GM12878 (cell line): Measurements from ENCODE around the gene MRPL23. TPM values are rescaled to one million over a fixed set of nuclear protein-coding genes. Genes with fewer than 3 reads are reported as not detected.

Experiments
- ATAC-seq: fragments of 200-7000 bp; cut with Tn5 transposase; 3 replicates; pipeline ENCODE4 v1.9.1; 2020; ENCODE audit warnings: mild to moderate bottlenecking, moderate library complexity
- BruUV-seq: library from RNA; stranded (reverse); fragments of 400-500 nt; replicated peaks from 2 replicates; lab custom pipeline; 2021; lab: Mats Ljungman, UMichigan
- CTCF ChIA-PET: fragments of 300-600 bp; sonication (Branson Sonifier 250); formaldehyde crosslinking; extraction: SDS; loops from one replicate; lab custom pipeline; 2021; ENCODE audit warnings: inconsistent platforms; lab: Yijun Ruan, JAX
- POLR2A ChIA-PET: fragments of 350-600 bp; formaldehyde crosslinking; extraction: SDS; loops from one replicate; lab custom pipeline; 2021; ENCODE audit warnings: inconsistent platforms; lab: Charles Lee
- RAD21 ChIA-PET: fragments of 300-600 bp; sonication (Branson Sonifier 250); formaldehyde crosslinking; loops from one replicate; lab custom pipeline; 2023; ENCODE audit warnings: antibody characterized with exemption; ENCODE audit not compliant: unreplicated experiment; lab: Charles Lee
- SMC1A ChIA-PET: fragments of 300-600 bp; sonication (Branson Sonifier 250); formaldehyde crosslinking; loops from one replicate; lab custom pipeline; 2023; ENCODE audit not compliant: unreplicated experiment, uncharacterized antibody; lab: Charles Lee
- DNase-seq: peaks from one replicate; pipeline ENCODE4 v3.0.0-alpha.2; 2011; ENCODE audit warnings: low read depth, low spot score
- FAIRE-seq: peaks from 3 replicates; lab custom pipeline; 2011; peaks lifted over from hg19 to GRCh38; lab: Jason Lieb, UNC
- H2AFZ ChIP-seq: 2 replicates; pipeline ENCODE4 v1.6.0; 2011; ENCODE audit warnings: low read depth, low read length, control low read depth; ENCODE audit not compliant: control insufficient read depth
- H3K27ac ChIP-seq: 2 replicates; pipeline ENCODE4 v1.5.1; 2011; ENCODE audit warnings: control low read depth; ENCODE audit not compliant: control insufficient read depth, insufficient read depth
- H3K27me3 ChIP-seq, 2 experiments: replicated peaks in 1 of 2; 2 replicates each; pipeline versions ENCODE4 v1.6.0 to v1.6.1; 2011; ENCODE audit warnings: low read length in 1 of 2; ENCODE audit not compliant: control insufficient read depth in 2 of 2, insufficient read depth in 2 of 2
- H3K36me3 ChIP-seq, 2 experiments: 2 replicates each; pipeline ENCODE4 v1.5.1; 2011; ENCODE audit warnings: low read length in 1 of 2; ENCODE audit not compliant: control insufficient read depth in 2 of 2, insufficient read depth in 2 of 2
- H3K4me1 ChIP-seq: 2 replicates; pipeline ENCODE4 v1.6.1; 2011; ENCODE audit warnings: mild to moderate bottlenecking, low read length, moderate library complexity, mixed read lengths; ENCODE audit not compliant: control insufficient read depth, insufficient read depth
- H3K4me2 ChIP-seq: 2 replicates; pipeline ENCODE4 v1.6.0; 2011; ENCODE audit warnings: control low read depth; ENCODE audit not compliant: control insufficient read depth, insufficient read depth
- H3K4me3 ChIP-seq: fragments of 200-600 bp; sonication (generic); 2 replicates; pipeline ENCODE4 v1.5.1; 2016
- H3K79me2 ChIP-seq: 2 replicates; pipeline ENCODE4 v1.6.0; 2011; ENCODE audit warnings: low read length; ENCODE audit not compliant: control insufficient read depth, insufficient read depth
- H3K9ac ChIP-seq: 2 replicates; pipeline ENCODE4 v1.8.0; 2011; ENCODE audit warnings: low read length, control low read depth, mixed read lengths; ENCODE audit not compliant: control insufficient read depth, insufficient read depth
- H3K9me3 ChIP-seq: replicated peaks from 3 replicates; pipeline ENCODE4 v1.5.1; 2011; ENCODE audit warnings: mild to moderate bottlenecking, low read length; ENCODE audit not compliant: control insufficient read depth, insufficient read depth
- H4K20me1 ChIP-seq: 2 replicates; pipeline ENCODE4 v1.6.0; 2011; ENCODE audit not compliant: control insufficient read depth, insufficient read depth
- DPF2 ChIP-seq: fragments of 450-650 bp; IDR thresholded peaks from 2 replicates; pipeline ENCODE4 v1.6.1; 2017; ENCODE audit warnings: mild to moderate bottlenecking
- RAD51 ChIP-seq: fragments of 450-650 bp; IDR thresholded peaks from 2 replicates; pipeline ENCODE4 v1.6.1; 2016; ENCODE audit warnings: moderate library complexity, mild to moderate bottlenecking, inconsistent platforms
- SREBF2 ChIP-seq: IDR thresholded peaks from 2 replicates; pipeline ENCODE4 v1.6.1; 2012; ENCODE audit warnings: mild to moderate bottlenecking, low read length
- WGBS: methylation state at CpG from one replicate; pipeline ENCODE4 v1.1.6; 2016; ENCODE audit warnings: low lambda C conversion rate; ENCODE audit not compliant: insufficient replicate concordance, insufficient coverage; ENCODE audit errors: missing lambda C conversion rate; 5-methylcytosine and 5-hydroxymethylcytosine counted together
- in situ Hi-C: fragments of 300-500 bp; cut with MboI; formaldehyde crosslinking; loops from 9 replicates; pipeline ENCODE4 v1.14.3; 2018; ENCODE audit warnings: mixed read lengths
- intact Hi-C: fragments of 100-400 bp; cut with micrococcal nuclease; formaldehyde crosslinking; loops from one replicate; pipeline ENCODE4 v1.14.2; 2022; ENCODE audit not compliant: unreplicated experiment
- polyA plus RNA-seq, 11 experiments: library from polyadenylated mRNA; depleted of rRNA in 4 of 11; unstranded in 6 of 11; stranded (reverse) in 5 of 11; fragments of >200 nt; fragmentation: Nextera tagmentation in 4 of 11; fragmentation: Illumina TruSeq in 1 of 11; extraction: Ambion mirVana in 4 of 11; extraction: Trizol in 1 of 11; gene quantifications; 1 replicate in 1 of 11; 2 replicates in 10 of 11; pipeline versions ENCODE4 v1.2.1 to v1.2.3, GENCODE V29; 2011 to 2016; ENCODE audit warnings: inconsistent platforms in 2 of 11, missing spikeins in 2 of 11, low read depth in 1 of 11
- total RNA-seq, 4 experiments: library from RNA; depleted of rRNA in 3 of 4; stranded (reverse); fragments of >200 nt in 3 of 4; fragmentation: Illumina TruSeq in 1 of 4; extraction: Trizol in 1 of 4; gene quantifications; 2 replicates each; pipeline versions ENCODE4 v1.2.1 to v1.2.3, GENCODE V29; 2013 to 2021
- TF ChIP-seq, protein P1 (sequence below): fragments of 450-650 bp; IDR thresholded peaks from 2 replicates; pipeline ENCODE4 v1.6.1; 2017; ENCODE audit warnings: mild to moderate bottlenecking, moderate library complexity
- TF ChIP-seq, protein P2 (sequence below): IDR thresholded peaks from 2 replicates; pipeline ENCODE4 v1.6.1; 2012; ENCODE audit warnings: low read depth, low read length, improper control_type of control experiment
- TF ChIP-seq, protein P3 (sequence below): fragments of 450-650 bp; IDR thresholded peaks from 2 replicates; pipeline ENCODE4 v1.6.1; 2018; ENCODE audit warnings: borderline replicate concordance, mild to moderate bottlenecking; ENCODE audit not compliant: partially characterized antibody
- TF ChIP-seq, protein P4 (sequence below): fragments of 450-650 bp; conservative IDR thresholded peaks from 2 replicates; pipeline ENCODE4 v1.6.1; 2017; ENCODE audit warnings: mild to moderate bottlenecking, moderate library complexity
- TF ChIP-seq, protein P5 (sequence below): fragments of 150-350 bp; IDR thresholded peaks from 2 replicates; pipeline ENCODE4 v1.6.1; 2014; ENCODE audit warnings: mild to moderate bottlenecking, low read depth, low read length

MRPL23 gene
- total and polyA plus RNA-seq, 10 of the 15 experiments (the other 5 are each of a cell fraction or from before 2014, with no cell fraction given) = 1.6 to 207 (median 126) TPM

DNA sequence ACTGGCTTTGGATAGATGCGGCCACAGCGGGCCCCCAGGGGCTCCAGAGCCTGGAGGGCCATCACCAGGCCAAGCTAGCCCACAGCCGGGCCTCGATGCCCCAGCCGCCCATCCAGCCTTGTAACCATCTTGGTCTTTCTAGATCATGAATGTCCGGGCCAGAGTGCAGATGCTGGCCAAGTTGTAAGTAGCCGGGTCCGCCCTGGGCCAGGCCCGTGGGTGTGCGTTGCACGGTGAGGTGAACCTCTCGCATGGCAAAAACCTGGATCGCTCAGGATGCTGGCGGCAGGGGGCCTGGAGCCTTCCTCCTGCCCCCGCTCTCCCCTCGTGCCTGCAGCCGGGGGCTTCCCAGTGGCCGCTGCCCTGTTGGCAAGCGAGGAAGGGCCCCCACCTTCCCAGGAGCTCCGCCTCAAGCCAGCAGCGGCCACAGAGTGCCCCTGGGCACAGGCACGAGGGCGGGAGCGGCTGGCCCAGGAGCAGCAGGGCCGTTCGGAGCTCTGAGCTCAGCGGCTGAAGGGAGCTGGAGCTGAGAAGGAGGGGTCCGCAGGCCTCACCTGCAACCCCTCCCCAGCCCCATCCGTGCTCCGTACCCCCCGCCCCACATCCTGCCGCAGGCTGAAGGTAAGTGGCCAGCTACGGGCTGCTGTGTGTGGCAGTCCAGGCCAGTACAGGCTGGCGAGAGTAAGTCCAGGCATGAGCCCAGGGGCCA is 10.9 kb upstream of the MRPL23 start (continued):
- TF ChIP-seq, protein P1, sequence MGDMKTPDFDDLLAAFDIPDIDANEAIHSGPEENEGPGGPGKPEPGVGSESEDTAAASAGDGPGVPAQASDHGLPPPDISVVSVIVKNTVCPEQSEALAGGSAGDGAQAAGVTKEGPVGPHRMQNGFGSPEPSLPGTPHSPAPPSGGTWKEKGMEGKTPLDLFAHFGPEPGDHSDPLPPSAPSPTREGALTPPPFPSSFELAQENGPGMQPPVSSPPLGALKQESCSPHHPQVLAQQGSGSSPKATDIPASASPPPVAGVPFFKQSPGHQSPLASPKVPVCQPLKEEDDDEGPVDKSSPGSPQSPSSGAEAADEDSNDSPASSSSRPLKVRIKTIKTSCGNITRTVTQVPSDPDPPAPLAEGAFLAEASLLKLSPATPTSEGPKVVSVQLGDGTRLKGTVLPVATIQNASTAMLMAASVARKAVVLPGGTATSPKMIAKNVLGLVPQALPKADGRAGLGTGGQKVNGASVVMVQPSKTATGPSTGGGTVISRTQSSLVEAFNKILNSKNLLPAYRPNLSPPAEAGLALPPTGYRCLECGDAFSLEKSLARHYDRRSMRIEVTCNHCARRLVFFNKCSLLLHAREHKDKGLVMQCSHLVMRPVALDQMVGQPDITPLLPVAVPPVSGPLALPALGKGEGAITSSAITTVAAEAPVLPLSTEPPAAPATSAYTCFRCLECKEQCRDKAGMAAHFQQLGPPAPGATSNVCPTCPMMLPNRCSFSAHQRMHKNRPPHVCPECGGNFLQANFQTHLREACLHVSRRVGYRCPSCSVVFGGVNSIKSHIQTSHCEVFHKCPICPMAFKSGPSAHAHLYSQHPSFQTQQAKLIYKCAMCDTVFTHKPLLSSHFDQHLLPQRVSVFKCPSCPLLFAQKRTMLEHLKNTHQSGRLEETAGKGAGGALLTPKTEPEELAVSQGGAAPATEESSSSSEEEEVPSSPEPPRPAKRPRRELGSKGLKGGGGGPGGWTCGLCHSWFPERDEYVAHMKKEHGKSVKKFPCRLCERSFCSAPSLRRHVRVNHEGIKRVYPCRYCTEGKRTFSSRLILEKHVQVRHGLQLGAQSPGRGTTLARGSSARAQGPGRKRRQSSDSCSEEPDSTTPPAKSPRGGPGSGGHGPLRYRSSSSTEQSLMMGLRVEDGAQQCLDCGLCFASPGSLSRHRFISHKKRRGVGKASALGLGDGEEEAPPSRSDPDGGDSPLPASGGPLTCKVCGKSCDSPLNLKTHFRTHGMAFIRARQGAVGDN = no peak

DNA sequence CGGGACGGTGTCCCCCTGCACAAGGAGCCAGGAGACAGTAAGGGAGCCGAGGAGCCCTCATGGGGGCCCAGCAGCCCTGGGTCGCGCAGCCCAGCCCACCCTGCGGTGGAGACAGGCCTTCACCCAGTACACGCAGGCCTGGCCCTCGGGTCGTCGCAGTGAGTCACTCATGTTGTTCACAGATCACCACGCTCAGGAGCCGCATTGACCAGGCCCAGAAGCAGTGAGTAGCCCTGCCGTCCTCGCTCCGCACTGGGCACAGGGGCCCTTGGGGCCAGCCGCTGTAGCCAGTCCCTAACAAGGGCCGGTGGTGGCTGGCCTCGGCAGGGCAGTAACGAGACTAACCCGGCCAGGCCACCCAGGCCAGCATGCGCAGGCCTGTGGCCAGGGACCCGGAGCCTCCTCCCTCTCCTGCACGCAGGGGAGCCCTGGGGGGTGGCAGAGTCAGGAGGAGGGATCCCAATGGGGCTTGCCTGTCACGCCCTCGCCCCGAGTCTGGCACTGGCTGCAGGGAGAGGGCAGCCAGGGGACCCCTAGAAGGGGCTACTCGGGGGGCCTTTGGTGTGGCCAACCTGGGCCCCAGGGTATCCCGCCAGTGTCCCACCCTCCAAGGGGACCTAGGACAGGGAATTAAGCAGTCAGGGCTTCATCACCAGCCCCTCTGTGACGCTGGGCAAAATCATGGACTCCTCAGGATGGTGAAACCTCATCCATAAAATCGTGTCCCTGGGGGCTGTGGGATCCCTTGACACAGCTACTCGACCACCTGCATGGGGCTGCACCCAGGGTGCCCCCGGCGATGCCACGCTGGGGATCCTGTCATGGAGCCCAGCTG is 10.1 kb upstream of the MRPL23 start:
- POLR2A ChIA-PET = no interaction called here
- Histone ChIP-seq H3K4me3 (no peak overlapping the region), H3K27me3 (no peaks in the 10 kb centered on the region), H3K9ac (no peak overlapping the region), H3K27ac (no peak overlapping the region), H3K36me3 (no peaks in the 10 kb centered on the region), H3K9me3 (no peaks in the 10 kb centered on the region), H3K79me2 (no peaks in the 10 kb centered on the region), H4K20me1 (no peaks in the 10 kb centered on the region), H2AFZ (no peak overlapping the region), H3K4me2 (no peak overlapping the region), H3K4me1 (no peaks in the 10 kb centered on the region)
- no peak for DNase-seq
- SMC1A ChIA-PET = no interaction called here
- no peak for ATAC-seq
- CTCF ChIA-PET = no interaction called here
- 51% methylated on average over 34 of the region's 34 CpGs for WGBS
- in situ Hi-C loops (no loop called here), intact Hi-C loops (no loop called here)
- BruUV-seq = no TSS peak
- RAD21 ChIA-PET = no interaction called here
- no peak for FAIRE-seq
- TF ChIP-seq DPF2 (no peak), SREBF2 (no peak), RAD51 (no peak)
- TF ChIP-seq, protein P2, sequence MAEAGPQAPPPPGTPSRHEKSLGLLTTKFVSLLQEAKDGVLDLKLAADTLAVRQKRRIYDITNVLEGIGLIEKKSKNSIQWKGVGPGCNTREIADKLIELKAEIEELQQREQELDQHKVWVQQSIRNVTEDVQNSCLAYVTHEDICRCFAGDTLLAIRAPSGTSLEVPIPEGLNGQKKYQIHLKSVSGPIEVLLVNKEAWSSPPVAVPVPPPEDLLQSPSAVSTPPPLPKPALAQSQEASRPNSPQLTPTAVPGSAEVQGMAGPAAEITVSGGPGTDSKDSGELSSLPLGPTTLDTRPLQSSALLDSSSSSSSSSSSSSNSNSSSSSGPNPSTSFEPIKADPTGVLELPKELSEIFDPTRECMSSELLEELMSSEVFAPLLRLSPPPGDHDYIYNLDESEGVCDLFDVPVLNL = no peak
- TF ChIP-seq, protein P3, sequence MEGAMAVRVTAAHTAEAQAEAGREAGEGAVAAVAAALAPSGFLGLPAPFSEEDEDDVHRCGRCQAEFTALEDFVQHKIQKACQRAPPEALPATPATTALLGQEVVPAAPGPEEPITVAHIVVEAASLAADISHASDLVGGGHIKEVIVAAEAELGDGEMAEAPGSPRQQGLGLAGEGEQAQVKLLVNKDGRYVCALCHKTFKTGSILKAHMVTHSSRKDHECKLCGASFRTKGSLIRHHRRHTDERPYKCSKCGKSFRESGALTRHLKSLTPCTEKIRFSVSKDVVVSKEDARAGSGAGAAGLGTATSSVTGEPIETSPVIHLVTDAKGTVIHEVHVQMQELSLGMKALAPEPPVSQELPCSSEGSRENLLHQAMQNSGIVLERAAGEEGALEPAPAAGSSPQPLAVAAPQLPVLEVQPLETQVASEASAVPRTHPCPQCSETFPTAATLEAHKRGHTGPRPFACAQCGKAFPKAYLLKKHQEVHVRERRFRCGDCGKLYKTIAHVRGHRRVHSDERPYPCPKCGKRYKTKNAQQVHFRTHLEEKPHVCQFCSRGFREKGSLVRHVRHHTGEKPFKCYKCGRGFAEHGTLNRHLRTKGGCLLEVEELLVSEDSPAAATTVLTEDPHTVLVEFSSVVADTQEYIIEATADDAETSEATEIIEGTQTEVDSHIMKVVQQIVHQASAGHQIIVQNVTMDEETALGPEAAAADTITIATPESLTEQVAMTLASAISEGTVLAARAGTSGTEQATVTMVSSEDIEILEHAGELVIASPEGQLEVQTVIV = no peak
- TF ChIP-seq, protein P4, sequence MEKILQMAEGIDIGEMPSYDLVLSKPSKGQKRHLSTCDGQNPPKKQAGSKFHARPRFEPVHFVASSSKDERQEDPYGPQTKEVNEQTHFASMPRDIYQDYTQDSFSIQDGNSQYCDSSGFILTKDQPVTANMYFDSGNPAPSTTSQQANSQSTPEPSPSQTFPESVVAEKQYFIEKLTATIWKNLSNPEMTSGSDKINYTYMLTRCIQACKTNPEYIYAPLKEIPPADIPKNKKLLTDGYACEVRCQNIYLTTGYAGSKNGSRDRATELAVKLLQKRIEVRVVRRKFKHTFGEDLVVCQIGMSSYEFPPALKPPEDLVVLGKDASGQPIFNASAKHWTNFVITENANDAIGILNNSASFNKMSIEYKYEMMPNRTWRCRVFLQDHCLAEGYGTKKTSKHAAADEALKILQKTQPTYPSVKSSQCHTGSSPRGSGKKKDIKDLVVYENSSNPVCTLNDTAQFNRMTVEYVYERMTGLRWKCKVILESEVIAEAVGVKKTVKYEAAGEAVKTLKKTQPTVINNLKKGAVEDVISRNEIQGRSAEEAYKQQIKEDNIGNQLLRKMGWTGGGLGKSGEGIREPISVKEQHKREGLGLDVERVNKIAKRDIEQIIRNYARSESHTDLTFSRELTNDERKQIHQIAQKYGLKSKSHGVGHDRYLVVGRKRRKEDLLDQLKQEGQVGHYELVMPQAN = no peak
- TF ChIP-seq, protein P5, sequence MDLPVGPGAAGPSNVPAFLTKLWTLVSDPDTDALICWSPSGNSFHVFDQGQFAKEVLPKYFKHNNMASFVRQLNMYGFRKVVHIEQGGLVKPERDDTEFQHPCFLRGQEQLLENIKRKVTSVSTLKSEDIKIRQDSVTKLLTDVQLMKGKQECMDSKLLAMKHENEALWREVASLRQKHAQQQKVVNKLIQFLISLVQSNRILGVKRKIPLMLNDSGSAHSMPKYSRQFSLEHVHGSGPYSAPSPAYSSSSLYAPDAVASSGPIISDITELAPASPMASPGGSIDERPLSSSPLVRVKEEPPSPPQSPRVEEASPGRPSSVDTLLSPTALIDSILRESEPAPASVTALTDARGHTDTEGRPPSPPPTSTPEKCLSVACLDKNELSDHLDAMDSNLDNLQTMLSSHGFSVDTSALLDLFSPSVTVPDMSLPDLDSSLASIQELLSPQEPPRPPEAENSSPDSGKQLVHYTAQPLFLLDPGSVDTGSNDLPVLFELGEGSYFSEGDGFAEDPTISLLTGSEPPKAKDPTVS = no peak
